HEK293 (cell line): ENCODE measurements around the gene RGS6.

ENCODE experiments used
- CTCF ChIA-PET: fragments of 350-600 bp; formaldehyde crosslinking; extraction: SDS; loops from one replicate; lab custom pipeline; 2021; ENCODE audit warnings: antibody characterized with exemption; lab: Yijun Ruan, JAX
- POLR2A ChIA-PET: fragments of 300-600 bp; formaldehyde crosslinking; extraction: SDS; loops from one replicate; lab custom pipeline; 2020; ENCODE audit warnings: antibody characterized with exemption, inconsistent platforms; lab: Yijun Ruan, JAX
- H3K27ac ChIP-seq: fragments of 200-500 bp; sonication (Bioruptor generic); 2 replicates; pipeline ENCODE4 v1.5.1; 2014; ENCODE audit warnings: low read depth, low read length, control low read depth, inconsistent platforms; ENCODE audit errors: extremely low read depth
- H3K36me3 ChIP-seq, 2 experiments: fragments of 200-500 bp in 1 of 2; sonication (Bioruptor generic) in 1 of 2; 1 replicate in 1 of 2; 2 replicates in 1 of 2; pipeline ENCODE4 v1.5.1; 2014 to 2017; ENCODE audit warnings: inconsistent platforms in 2 of 2, low read length in 2 of 2; ENCODE audit not compliant: control insufficient read depth in 2 of 2, insufficient read depth in 1 of 2
- H3K4me1 ChIP-seq: fragments of 200-500 bp; sonication (Bioruptor generic); 2 replicates; pipeline ENCODE4 v1.5.1; 2014; ENCODE audit warnings: mild to moderate bottlenecking, low read length, inconsistent platforms; ENCODE audit not compliant: control insufficient read depth, insufficient read depth
- H3K4me3 ChIP-seq: 2 replicates; pipeline ENCODE4 v1.5.1; 2011; ENCODE audit warnings: low read depth, mild to moderate bottlenecking, control low read depth, low read length, moderate library complexity
- H3K9me3 ChIP-seq: fragments of 200-500 bp; sonication (Bioruptor generic); 2 replicates; pipeline ENCODE4 v1.5.1; 2014; ENCODE audit warnings: low read depth, low read length, inconsistent platforms; ENCODE audit not compliant: control insufficient read depth, insufficient read depth
- BCL11B ChIP-seq: fragments of 450-650 bp; formaldehyde crosslinking; IDR thresholded peaks from 2 replicates; pipeline ENCODE4 v1.5.1; 2016; ENCODE audit warnings: low read depth, missing biosample characterization, missing genetic modification characterization
- CTCF ChIP-seq: fragments of 450-650 bp; formaldehyde crosslinking; IDR thresholded peaks from 2 replicates; pipeline ENCODE4 v1.5.1; 2016; ENCODE audit warnings: missing biosample characterization, missing genetic modification characterization
- GLI4 ChIP-seq: fragments of 450-650 bp; formaldehyde crosslinking; IDR thresholded peaks from 2 replicates; pipeline ENCODE4 v1.5.1; 2016; ENCODE audit warnings: missing biosample characterization, missing genetic modification characterization
- HOXC10 ChIP-seq: sonication (generic); formaldehyde crosslinking; IDR thresholded peaks from 2 replicates; pipeline ENCODE4 v1.8.1; 2023; ENCODE audit warnings: mild to moderate bottlenecking, missing genetic modification reagents
- IKZF3 ChIP-seq: fragments of 450-650 bp; IDR thresholded peaks from 2 replicates; pipeline ENCODE4 v1.5.0; 2018; ENCODE audit warnings: missing biosample characterization, mild to moderate bottlenecking, missing genetic modification characterization, moderate library complexity
- KLF1 ChIP-seq: fragments of 450-650 bp; formaldehyde crosslinking; IDR thresholded peaks from 2 replicates; pipeline ENCODE4 v1.5.1; 2016; ENCODE audit warnings: missing biosample characterization, missing genetic modification characterization
- MZF1 ChIP-seq: fragments of 450-650 bp; formaldehyde crosslinking; IDR thresholded peaks from 2 replicates; pipeline ENCODE4 v1.5.1; 2017; ENCODE audit warnings: missing biosample characterization, missing genetic modification characterization, borderline replicate concordance
- PRDM1 ChIP-seq: fragments of 450-650 bp; formaldehyde crosslinking; IDR thresholded peaks from 2 replicates; pipeline ENCODE4; 2016; ENCODE audit warnings: missing biosample characterization, missing genetic modification characterization
- ZBTB17 ChIP-seq: fragments of 450-650 bp; formaldehyde crosslinking; IDR thresholded peaks from 2 replicates; pipeline ENCODE4 v1.5.1; 2016; ENCODE audit warnings: missing biosample characterization, missing genetic modification characterization
- ZBTB21 ChIP-seq: fragments of 450-650 bp; formaldehyde crosslinking; IDR thresholded peaks from 2 replicates; pipeline ENCODE4 v1.5.1; 2017; ENCODE audit warnings: missing biosample characterization, missing genetic modification characterization
- ZBTB7A ChIP-seq: fragments of 450-650 bp; formaldehyde crosslinking; IDR thresholded peaks from 2 replicates; pipeline ENCODE4 v1.5.1; 2016; ENCODE audit warnings: low read depth, missing biosample characterization, missing genetic modification characterization
- ZFP37 ChIP-seq: fragments of 450-650 bp; formaldehyde crosslinking; IDR thresholded peaks from 2 replicates; pipeline ENCODE4 v1.5.1; 2016; ENCODE audit warnings: missing biosample characterization, missing genetic modification characterization
- ZFP41 ChIP-seq: fragments of 450-650 bp; formaldehyde crosslinking; IDR thresholded peaks from 2 replicates; pipeline ENCODE4 v1.5.1; 2016; ENCODE audit warnings: missing biosample characterization, missing genetic modification characterization, borderline replicate concordance
- ZIC2 ChIP-seq: fragments of 450-650 bp; formaldehyde crosslinking; IDR thresholded peaks from 2 replicates; pipeline ENCODE4 v1.5.1; 2016; ENCODE audit warnings: missing biosample characterization, missing genetic modification characterization
- ZNF121 ChIP-seq: fragments of 450-650 bp; formaldehyde crosslinking; IDR thresholded peaks from 2 replicates; pipeline ENCODE4 v1.5.1; 2016; ENCODE audit warnings: missing biosample characterization, missing genetic modification characterization
- ZNF214 ChIP-seq: fragments of 450-650 bp; formaldehyde crosslinking; IDR thresholded peaks from 2 replicates; pipeline ENCODE4 v1.5.1; 2017; ENCODE audit warnings: missing biosample characterization, mild to moderate bottlenecking, missing genetic modification characterization, borderline replicate concordance
- ZNF24 ChIP-seq: fragments of 450-650 bp; formaldehyde crosslinking; IDR thresholded peaks from 2 replicates; pipeline ENCODE4 v1.5.1; 2016; ENCODE audit warnings: missing biosample characterization, missing genetic modification characterization
- ZNF292 ChIP-seq: fragments of 450-650 bp; formaldehyde crosslinking; IDR thresholded peaks from 2 replicates; pipeline ENCODE4 v1.5.1; 2016; ENCODE audit warnings: low read depth, missing biosample characterization, missing genetic modification characterization, borderline replicate concordance
- ZNF391 ChIP-seq: fragments of 450-650 bp; formaldehyde crosslinking; IDR thresholded peaks from 2 replicates; pipeline ENCODE4 v1.5.1; 2016; ENCODE audit warnings: low read depth, missing biosample characterization, missing genetic modification characterization, borderline replicate concordance
- ZNF423 ChIP-seq: fragments of 450-650 bp; formaldehyde crosslinking; IDR thresholded peaks from 2 replicates; pipeline ENCODE4 v1.5.1; 2016; ENCODE audit warnings: missing biosample characterization, missing genetic modification characterization
- ZNF510 ChIP-seq: fragments of 450-650 bp; formaldehyde crosslinking; IDR thresholded peaks from 2 replicates; pipeline ENCODE4 v1.5.1; 2018; ENCODE audit warnings: mild to moderate bottlenecking, missing genetic modification characterization, missing biosample characterization; ENCODE audit not compliant: insufficient replicate concordance
- ZNF658 ChIP-seq: fragments of 450-650 bp; formaldehyde crosslinking; IDR thresholded peaks from 2 replicates; pipeline ENCODE4; 2016; ENCODE audit warnings: missing biosample characterization, missing genetic modification characterization
- ZNF664 ChIP-seq: fragments of 450-650 bp; formaldehyde crosslinking; IDR thresholded peaks from 2 replicates; pipeline ENCODE4 v1.5.1; 2016; ENCODE audit warnings: missing biosample characterization, missing genetic modification characterization
- ZNF704 ChIP-seq: fragments of 450-650 bp; formaldehyde crosslinking; IDR thresholded peaks from 2 replicates; pipeline ENCODE4 v1.5.1; 2016; ENCODE audit warnings: missing biosample characterization, missing genetic modification characterization
- ZNF768 ChIP-seq: fragments of 450-650 bp; formaldehyde crosslinking; IDR thresholded peaks from 2 replicates; pipeline ENCODE4 v1.5.1; 2018; ENCODE audit warnings: missing biosample characterization, mild to moderate bottlenecking, missing genetic modification characterization
- ZNF830 ChIP-seq: fragments of 450-650 bp; IDR thresholded peaks from 2 replicates; pipeline ENCODE4 v1.5.0; 2018; ENCODE audit warnings: missing biosample characterization, missing genetic modification characterization, low read depth, mild to moderate bottlenecking, moderate library complexity
- TF ChIP-seq, protein P1 (sequence below): fragments of 450-650 bp; formaldehyde crosslinking; IDR thresholded peaks from 2 replicates; pipeline ENCODE4 v1.5.1; 2016; ENCODE audit warnings: missing biosample characterization, missing genetic modification characterization, low read depth
- TF ChIP-seq, protein P2 (sequence below): fragments of 450-650 bp; formaldehyde crosslinking; IDR thresholded peaks from 2 replicates; pipeline ENCODE4 v1.5.1; 2016; ENCODE audit warnings: missing biosample characterization, missing genetic modification characterization
- TF ChIP-seq, protein P3 (sequence below): fragments of 450-650 bp; formaldehyde crosslinking; IDR thresholded peaks from 2 replicates; pipeline ENCODE4 v1.5.1; 2016; ENCODE audit warnings: missing biosample characterization, missing genetic modification characterization

RGS6 gene

GRCh38 chr14:72546344-72547016 lies 614.3 kb downstream of the RGS6 start:
- H3K27ac ChIP-seq = no peak overlapping the region
- ChIA-PET POLR2A (no interaction called here), CTCF (interaction anchor here (0.6 to 1.6 kb wide), 3 partner anchors 29 to 98 kb away, joined by 3 to 4 read pairs (median 3); no protein-coding TSS in a partner anchor)
- TF ChIP-seq HOXC10 (CRISPR knock-in tag) = no peak
- no peak for TF ChIP-seq ZFP37
- TF ChIP-seq ZNF24 (tag by site-specific recombination) = no peak
- TF ChIP-seq IKZF3 (tag by site-specific recombination) = no peak
- TF ChIP-seq ZNF768 (tag by site-specific recombination) = no peak
- no peak for TF ChIP-seq ZNF704
- no peak for TF ChIP-seq GLI4 (tag by site-specific recombination)
- no peak for TF ChIP-seq ZNF423 (tag by site-specific recombination)
- no peak for TF ChIP-seq ZFP41 (tag by site-specific recombination)
- no peak for TF ChIP-seq ZBTB21 (tag by site-specific recombination)
- TF ChIP-seq KLF1 (tag by site-specific recombination) = no peak
- TF ChIP-seq, protein P1, sequence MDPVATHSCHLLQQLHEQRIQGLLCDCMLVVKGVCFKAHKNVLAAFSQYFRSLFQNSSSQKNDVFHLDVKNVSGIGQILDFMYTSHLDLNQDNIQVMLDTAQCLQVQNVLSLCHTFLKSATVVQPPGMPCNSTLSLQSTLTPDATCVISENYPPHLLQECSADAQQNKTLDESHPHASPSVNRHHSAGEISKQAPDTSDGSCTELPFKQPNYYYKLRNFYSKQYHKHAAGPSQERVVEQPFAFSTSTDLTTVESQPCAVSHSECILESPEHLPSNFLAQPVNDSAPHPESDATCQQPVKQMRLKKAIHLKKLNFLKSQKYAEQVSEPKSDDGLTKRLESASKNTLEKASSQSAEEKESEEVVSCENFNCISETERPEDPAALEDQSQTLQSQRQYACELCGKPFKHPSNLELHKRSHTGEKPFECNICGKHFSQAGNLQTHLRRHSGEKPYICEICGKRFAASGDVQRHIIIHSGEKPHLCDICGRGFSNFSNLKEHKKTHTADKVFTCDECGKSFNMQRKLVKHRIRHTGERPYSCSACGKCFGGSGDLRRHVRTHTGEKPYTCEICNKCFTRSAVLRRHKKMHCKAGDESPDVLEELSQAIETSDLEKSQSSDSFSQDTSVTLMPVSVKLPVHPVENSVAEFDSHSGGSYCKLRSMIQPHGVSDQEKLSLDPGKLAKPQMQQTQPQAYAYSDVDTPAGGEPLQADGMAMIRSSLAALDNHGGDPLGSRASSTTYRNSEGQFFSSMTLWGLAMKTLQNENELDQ (tag by site-specific recombination) = no peak
- no peak for TF ChIP-seq ZBTB17
- TF ChIP-seq, protein P2, sequence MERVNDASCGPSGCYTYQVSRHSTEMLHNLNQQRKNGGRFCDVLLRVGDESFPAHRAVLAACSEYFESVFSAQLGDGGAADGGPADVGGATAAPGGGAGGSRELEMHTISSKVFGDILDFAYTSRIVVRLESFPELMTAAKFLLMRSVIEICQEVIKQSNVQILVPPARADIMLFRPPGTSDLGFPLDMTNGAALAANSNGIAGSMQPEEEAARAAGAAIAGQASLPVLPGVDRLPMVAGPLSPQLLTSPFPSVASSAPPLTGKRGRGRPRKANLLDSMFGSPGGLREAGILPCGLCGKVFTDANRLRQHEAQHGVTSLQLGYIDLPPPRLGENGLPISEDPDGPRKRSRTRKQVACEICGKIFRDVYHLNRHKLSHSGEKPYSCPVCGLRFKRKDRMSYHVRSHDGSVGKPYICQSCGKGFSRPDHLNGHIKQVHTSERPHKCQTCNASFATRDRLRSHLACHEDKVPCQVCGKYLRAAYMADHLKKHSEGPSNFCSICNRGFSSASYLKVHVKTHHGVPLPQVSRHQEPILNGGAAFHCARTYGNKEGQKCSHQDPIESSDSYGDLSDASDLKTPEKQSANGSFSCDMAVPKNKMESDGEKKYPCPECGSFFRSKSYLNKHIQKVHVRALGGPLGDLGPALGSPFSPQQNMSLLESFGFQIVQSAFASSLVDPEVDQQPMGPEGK = no peak
- TF ChIP-seq ZNF658 (tag by site-specific recombination) = no peak
- TF ChIP-seq BCL11B (tag by site-specific recombination) = no peak
- TF ChIP-seq ZBTB7A (tag by site-specific recombination) = no peak
- no peak for TF ChIP-seq ZNF121 (tag by site-specific recombination)
- no peak for TF ChIP-seq MZF1
- no peak for TF ChIP-seq ZIC2 (tag by site-specific recombination)
- TF ChIP-seq, all 188 proteins: peak for 0
- no peaks in the 10 kb centered on the region for H3K4me1 ChIP-seq
- no peaks in the 10 kb centered on the region for H3K36me3 ChIP-seq
- no peak overlapping the region for H3K4me3 ChIP-seq
- H3K9me3 ChIP-seq = no peaks in the 10 kb centered on the region

DNA sequence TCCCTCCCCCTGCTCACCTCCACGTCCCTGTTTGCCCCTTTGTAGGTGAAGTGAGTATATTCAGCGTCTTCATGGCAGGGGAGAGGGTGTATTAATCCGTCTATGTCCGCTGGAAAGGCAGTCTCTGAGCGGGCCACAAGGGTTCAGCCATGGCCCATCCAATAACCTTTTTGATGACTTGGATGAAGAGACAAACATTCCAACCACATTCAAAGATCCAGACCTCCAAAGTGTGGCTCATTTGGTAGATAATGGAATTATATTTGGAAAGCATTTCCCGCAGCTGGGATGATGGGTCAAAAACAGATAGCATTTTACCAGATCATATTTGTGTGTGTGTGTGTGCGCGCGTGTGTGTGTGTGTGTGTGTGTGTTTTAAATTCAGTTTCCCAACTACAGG lies 615.8 kb downstream of the RGS6 start:
- Histone ChIP-seq H3K36me3 (no peaks in the 10 kb centered on the region), H3K4me3 (no peak overlapping the region), H3K27ac (no peak overlapping the region), H3K4me1 (no peaks in the 10 kb centered on the region), H3K9me3 (no peaks in the 10 kb centered on the region)
- CTCF ChIA-PET = interaction anchor here (0.6 to 0.7 kb wide), 2 partner anchors 104 to 272 kb away, joined by 3 read pairs; no protein-coding TSS in a partner anchor
- POLR2A ChIA-PET = no interaction called here
- TF ChIP-seq PRDM1 (tag by site-specific recombination) (no peak), ZNF214 (no peak), ZNF391 (tag by site-specific recombination) (no peak), ZNF121 (tag by site-specific recombination) (no peak), ZNF292 (tag by site-specific recombination) (no peak), CTCF (no peak), ZNF830 (no peak), ZNF510 (tag by site-specific recombination) (no peak), ZNF664 (tag by site-specific recombination) (no peak)
- TF ChIP-seq, protein P3, sequence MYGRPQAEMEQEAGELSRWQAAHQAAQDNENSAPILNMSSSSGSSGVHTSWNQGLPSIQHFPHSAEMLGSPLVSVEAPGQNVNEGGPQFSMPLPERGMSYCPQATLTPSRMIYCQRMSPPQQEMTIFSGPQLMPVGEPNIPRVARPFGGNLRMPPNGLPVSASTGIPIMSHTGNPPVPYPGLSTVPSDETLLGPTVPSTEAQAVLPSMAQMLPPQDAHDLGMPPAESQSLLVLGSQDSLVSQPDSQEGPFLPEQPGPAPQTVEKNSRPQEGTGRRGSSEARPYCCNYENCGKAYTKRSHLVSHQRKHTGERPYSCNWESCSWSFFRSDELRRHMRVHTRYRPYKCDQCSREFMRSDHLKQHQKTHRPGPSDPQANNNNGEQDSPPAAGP (tag by site-specific recombination) = no peak
